ENCODE data around the gene CDH26.
"Not testable (repeated sequence)": the region's sequence is repeated elsewhere in the genome, so short reads cannot be mapped to it uniquely, and the experiment has no call there.

CDH26 gene

DNA sequence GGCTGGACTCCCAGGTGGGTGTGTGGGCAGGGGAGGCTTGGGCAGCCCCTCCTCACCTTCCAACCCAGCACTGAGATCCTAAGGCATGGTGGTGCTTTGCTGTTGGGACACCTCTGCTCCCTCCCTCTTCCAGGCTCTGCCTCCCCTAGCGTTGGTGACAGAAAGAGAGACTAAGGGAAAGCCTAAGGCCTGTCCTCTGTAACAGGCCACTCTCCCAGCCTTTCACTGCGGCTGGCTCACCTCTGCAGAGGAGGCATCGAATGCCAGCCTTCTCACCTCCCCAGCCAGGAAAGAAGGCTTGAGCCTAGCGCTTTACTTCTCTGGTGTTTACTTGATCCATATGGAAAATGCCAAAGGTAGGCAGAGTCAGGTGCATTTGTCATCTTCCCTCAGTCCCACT is 3.5 kb upstream of the CDH26 start:
- Histone ChIP-seq H4K20me1 (no peaks in the 10 kb centered on the region), H3K27me3 (no peaks in the 10 kb centered on the region), H3K36me3 (no peaks in the 10 kb centered on the region), H3K9ac (no peak overlapping the region), H3K4me2 (no peak overlapping the region), H3K9me3 (no peaks in the 10 kb centered on the region), H3K4me3 (no peak overlapping the region), H3K4me1 (no peaks in the 10 kb centered on the region), H3K27ac (no peak overlapping the region)
- no peak for TF ChIP-seq Cebpa-rat (IDR thresholded peaks at IDR 0.05)

DNA sequence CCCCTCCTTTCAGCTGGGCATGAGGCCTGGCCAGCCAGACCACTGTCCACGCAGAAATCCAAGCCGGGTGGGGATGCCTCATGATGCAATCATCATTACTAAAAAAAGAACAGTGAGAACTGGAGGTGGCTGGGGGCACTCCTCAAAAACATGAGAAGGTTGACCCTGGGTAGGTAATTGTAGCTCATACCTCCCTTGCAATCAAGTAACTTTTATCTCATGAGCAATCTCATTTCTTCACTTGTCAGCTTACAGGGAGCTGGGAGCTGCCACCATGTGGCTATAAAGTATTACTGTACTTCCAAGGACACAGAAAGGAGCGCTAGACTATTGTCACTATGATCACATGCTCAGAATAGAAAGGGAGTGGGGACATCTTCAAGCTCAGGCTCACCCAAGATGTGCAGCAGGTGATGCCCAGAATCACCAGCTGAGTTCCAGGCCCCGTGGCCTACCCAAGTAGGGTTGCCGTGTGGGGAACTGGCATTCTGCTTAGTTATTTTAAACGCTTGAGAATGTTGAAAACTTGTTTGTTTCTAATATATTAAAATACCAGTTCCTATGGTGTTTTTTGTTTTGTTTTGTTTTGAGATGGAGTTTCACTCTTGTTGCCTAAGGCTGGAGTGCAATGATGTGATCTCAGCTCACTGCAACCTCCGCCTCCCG is 3.0 kb upstream of the CDH26 start:
- H4K20me1 ChIP-seq, result no peaks in the 10 kb centered on the region
- no peaks in the 10 kb centered on the region for H3K27me3 ChIP-seq
- TF ChIP-seq Cebpa-rat (IDR thresholded peaks at IDR 0.05), result no peak
- H3K4me1 ChIP-seq, result no peaks in the 10 kb centered on the region
- H3K9ac ChIP-seq, result no peak overlapping the region
- H3K9me3 ChIP-seq, result no peaks in the 10 kb centered on the region
- no peak overlapping the region for H3K27ac ChIP-seq
- no peaks in the 10 kb centered on the region for H3K36me3 ChIP-seq
- H3K4me3 ChIP-seq, result no peak overlapping the region
- H3K4me2 ChIP-seq, result no peak overlapping the region

DNA sequence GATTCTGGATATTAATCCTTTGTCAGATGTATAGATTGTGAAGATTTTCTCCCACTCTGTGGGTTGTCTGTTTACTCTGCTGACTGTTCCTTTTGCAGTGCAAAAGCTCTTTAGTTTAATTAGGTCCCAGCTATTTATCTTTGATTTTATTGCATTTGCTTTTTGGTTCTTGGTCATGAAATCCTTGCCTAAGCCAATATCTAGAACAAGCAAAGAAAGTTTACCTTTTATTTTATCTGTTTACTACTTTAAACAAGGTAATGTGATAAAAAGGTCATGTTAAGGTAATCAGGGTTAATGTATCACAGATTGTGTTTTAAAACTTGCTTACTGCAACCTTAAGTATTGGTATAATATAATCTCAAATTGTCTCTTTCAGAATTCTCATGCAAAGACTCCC is 655 bp upstream of the CDH26 start:
- not testable (repeated sequence) for H3K9ac ChIP-seq, H3K4me2 ChIP-seq, H3K27me3 ChIP-seq

DNA sequence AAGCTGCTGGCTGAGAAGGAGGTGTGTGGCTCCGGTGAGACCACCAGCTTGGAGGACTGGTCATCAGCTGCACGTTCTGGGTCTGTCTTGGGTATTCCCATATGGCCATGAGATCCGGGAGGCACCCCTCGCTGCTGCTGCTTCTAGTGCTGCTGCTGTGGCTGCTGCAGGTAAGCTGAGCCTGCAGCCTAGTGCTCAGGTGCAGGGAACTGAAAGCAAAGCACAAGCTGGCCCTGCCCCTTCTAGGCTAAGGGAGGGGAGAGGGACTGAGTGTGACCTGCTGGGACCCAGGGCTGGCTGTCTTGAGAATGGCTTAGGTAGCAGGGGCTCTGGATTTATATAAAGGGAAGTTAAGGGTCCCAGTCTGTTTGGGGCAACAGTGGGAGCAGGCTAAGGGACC is 403 bp downstream of the CDH26 start:
- Histone ChIP-seq H3K27ac (no peak overlapping the region), H3K4me3 (no peak overlapping the region), H3K27me3 (no peaks in the 10 kb centered on the region), H3K4me2 (no peak overlapping the region), H4K20me1 (no peaks in the 10 kb centered on the region), H3K4me1 (no peaks in the 10 kb centered on the region), H3K9me3 (no peaks in the 10 kb centered on the region), H3K36me3 (no peaks in the 10 kb centered on the region), H3K9ac (no peak overlapping the region)
- TF ChIP-seq Cebpa-rat (IDR thresholded peaks at IDR 0.05), result no peak

More for the DNA sequence above, 655 bp upstream of the CDH26 start:
- not testable (repeated sequence) for H3K9me3 ChIP-seq, H3K27ac ChIP-seq, H3K4me1 ChIP-seq, H4K20me1 ChIP-seq, H3K36me3 ChIP-seq, H3K4me3 ChIP-seq

DNA sequence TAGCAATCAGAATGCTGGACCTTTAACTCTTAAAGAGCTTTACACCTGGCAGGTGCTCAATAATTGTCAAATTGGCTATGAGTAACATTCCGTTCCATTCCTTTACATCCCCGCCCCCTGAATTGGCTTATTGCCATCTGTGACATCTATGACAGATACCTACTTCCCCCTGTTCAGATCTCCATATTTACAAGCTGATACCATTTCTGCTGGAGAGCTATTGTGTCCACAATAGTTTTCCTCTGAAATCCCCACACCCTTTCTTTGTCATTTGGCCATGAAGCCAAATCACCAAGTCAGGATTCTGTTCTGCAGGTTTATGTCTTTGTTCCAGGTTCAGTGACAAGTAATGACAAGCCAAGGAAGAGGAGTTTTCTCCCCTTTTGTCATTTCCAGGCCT is 3.2 kb downstream of the CDH26 start:
- H3K36me3 ChIP-seq, result no peaks in the 10 kb centered on the region
- no peak overlapping the region for H3K9ac ChIP-seq
- H3K4me3 ChIP-seq, result no peak overlapping the region
- H4K20me1 ChIP-seq, result no peaks in the 10 kb centered on the region
- H3K27me3 ChIP-seq, result no peaks in the 10 kb centered on the region
- no peak overlapping the region for H3K27ac ChIP-seq
- no peaks in the 10 kb centered on the region for H3K9me3 ChIP-seq
- no peak for TF ChIP-seq Cebpa-rat (IDR thresholded peaks at IDR 0.05)
- no peak overlapping the region for H3K4me2 ChIP-seq
- H3K4me1 ChIP-seq, result no peaks in the 10 kb centered on the region

DNA sequence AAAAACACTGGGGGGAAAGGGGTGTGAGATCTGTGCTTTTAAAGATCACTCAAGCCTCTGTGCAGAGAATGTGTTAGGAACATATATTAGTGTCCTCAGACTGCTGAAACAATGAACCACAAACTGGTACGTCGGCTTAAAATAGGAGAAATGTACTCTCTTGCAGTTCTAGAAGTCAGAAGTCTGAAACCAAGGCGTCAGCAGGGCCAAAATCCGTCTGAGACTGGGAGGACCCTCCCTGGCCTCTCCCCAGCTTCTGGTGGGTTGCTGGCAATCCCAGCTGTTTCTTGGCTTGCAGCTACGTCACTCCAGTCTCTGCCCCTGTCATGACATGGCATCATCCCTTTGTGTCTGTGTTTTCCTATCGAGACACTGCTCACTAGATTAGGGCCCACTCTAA is 3.9 kb downstream of the CDH26 start:
- Histone ChIP-seq H3K9ac (no peak overlapping the region), H3K27ac (no peak overlapping the region), H4K20me1 (no peaks in the 10 kb centered on the region), H3K27me3 (no peaks in the 10 kb centered on the region), H3K36me3 (no peaks in the 10 kb centered on the region), H3K4me3 (no peak overlapping the region), H3K4me2 (no peak overlapping the region), H3K4me1 (no peaks in the 10 kb centered on the region), H3K9me3 (no peaks in the 10 kb centered on the region)
- TF ChIP-seq Cebpa-rat (IDR thresholded peaks at IDR 0.05), result no peak

DNA sequence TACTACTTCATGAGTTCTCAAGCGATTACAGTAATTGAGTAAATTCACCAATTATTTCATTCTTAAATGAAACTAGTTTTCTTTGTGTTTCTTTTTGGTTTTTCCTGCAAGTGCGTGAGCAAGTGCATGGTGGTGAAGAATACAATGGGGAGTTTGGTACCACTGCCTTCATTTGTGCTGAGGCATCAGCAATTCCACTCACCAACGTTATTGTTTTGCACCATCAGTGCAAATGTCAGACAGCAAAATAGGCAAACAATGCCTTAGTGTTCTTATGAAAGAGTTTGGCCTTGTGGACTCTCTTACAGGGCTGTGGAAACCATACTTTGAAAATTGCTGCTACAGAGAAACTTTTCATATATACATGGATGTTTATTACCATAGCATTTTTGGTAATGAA is 8.2 kb downstream of the CDH26 start:
- no peaks in the 10 kb centered on the region for H3K9me3 ChIP-seq
- H3K4me1 ChIP-seq, result no peaks in the 10 kb centered on the region
- no peak overlapping the region for H3K4me3 ChIP-seq
- H3K36me3 ChIP-seq, result no peaks in the 10 kb centered on the region
- H3K4me2 ChIP-seq, result no peak overlapping the region
- H4K20me1 ChIP-seq, result no peaks in the 10 kb centered on the region
- no peak overlapping the region for H3K9ac ChIP-seq
- H3K27me3 ChIP-seq, result no peaks in the 10 kb centered on the region
- no peak overlapping the region for H3K27ac ChIP-seq
- no peak for TF ChIP-seq Cebpa-rat (IDR thresholded peaks at IDR 0.05)

DNA sequence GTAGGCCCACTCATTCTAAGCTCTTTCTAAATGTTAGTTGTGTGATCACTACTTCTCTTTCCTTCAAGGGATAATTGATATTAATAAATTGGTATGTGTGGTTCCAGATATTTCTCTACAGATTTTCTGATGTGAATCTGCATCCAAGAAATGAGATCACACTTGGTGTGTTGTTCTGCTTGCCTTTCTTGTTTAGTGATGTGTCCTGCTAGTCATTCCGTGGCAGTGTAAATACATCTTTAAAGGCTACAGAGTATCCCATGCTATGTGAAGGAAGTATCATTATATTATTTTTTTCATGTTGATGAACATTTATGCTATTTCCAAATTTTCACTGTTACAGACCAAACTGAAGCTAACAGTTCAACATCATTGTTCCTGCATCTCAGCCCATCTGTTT is 13.2 kb downstream of the CDH26 start:
- Histone ChIP-seq H3K36me3 (no peaks in the 10 kb centered on the region), H3K9me3 (no peaks in the 10 kb centered on the region), H3K9ac (no peak overlapping the region), H3K27me3 (no peaks in the 10 kb centered on the region), H4K20me1 (no peaks in the 10 kb centered on the region), H3K4me3 (no peak overlapping the region), H3K4me2 (no peak overlapping the region), H3K27ac (no peak overlapping the region), H3K4me1 (no peaks in the 10 kb centered on the region)
- no peak for TF ChIP-seq Cebpa-rat (IDR thresholded peaks at IDR 0.05)

DNA sequence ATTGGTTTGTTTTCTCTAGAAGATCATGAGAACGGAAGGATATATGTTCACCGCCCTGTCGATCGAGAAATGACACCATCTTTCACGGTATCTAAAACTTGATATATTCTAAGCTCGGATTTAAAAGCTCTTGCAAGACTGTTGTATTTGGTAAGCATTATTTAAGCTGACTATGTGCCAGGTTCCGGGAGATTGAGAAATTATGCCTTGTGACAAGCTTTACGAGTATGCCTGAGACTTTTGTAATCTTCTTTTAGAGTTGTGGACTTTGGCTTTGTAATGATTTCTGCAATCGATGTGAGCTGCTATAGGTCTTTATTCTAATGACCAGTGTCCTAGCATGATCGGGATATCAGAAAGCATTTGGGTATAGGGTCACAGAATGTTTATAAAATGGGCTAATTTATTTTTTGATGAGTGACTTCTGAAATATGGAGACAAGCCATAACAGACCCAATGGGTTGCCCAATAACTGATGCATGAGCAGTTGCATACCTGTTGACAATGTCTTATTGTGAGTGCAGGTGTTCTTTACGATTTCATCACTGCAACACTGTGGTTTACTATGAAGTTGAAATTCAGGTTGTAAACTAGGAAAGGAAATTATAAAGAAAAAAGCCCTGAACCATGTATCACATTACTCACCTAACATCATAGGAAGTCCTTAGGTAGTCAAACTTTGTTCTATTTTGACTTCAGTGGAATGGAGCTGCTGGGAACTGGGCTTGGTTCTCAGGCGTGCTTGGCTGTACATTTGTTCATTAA is 14.0 kb downstream of the CDH26 start:
- no peaks in the 10 kb centered on the region for H4K20me1 ChIP-seq
- no peak overlapping the region for H3K4me2 ChIP-seq
- H3K27ac ChIP-seq, result no peak overlapping the region
- no peaks in the 10 kb centered on the region for H3K4me1 ChIP-seq
- no peak overlapping the region for H3K4me3 ChIP-seq
- H3K36me3 ChIP-seq, result no peaks in the 10 kb centered on the region
- TF ChIP-seq Cebpa-rat (IDR thresholded peaks at IDR 0.05), result no peak
- H3K9me3 ChIP-seq, result no peaks in the 10 kb centered on the region
- H3K9ac ChIP-seq, result no peak overlapping the region
- no peaks in the 10 kb centered on the region for H3K27me3 ChIP-seq

DNA sequence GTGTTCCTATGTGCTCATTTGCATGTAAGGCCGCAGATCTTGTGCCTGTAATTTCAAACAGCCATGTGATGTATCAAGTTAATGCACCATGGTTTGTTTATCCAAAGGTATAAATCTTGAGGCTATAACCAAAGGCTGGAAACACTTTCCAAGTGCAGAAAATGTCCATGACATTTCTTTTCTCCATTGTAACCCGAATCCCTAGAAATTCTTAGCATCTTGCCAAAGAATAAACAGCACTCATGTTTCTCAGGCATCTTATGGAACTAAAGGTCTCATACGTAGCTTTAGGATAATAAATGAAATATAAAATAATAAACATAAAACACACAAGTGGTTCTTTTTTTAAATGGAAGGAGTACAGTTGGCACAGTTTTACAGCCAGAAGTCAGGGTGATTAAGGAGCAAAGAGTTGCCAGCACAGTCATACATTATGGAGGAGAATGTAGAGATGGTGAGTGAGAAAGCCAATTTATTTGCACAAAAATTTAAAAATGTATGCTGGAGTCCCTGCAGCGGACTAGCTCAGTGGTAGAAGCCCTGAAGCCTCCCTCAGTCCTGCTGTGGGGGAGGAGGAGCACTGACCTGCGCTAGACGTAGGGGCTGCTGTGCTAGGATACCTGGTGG is 18.0 kb downstream of the CDH26 start:
- no peaks in the 10 kb centered on the region for H4K20me1 ChIP-seq
- H3K9me3 ChIP-seq, result no peaks in the 10 kb centered on the region
- H3K9ac ChIP-seq, result no peak overlapping the region
- TF ChIP-seq Cebpa-rat (IDR thresholded peaks at IDR 0.05), result no peak
- H3K27ac ChIP-seq, result no peak overlapping the region
- H3K4me3 ChIP-seq, result no peak overlapping the region
- no peaks in the 10 kb centered on the region for H3K4me1 ChIP-seq
- H3K36me3 ChIP-seq, result no peaks in the 10 kb centered on the region
- H3K4me2 ChIP-seq, result no peak overlapping the region
- no peaks in the 10 kb centered on the region for H3K27me3 ChIP-seq

All from BLaER1 (cell line).